ENCODE results near the gene BMPR1B.
"Not testable (repeated sequence)": the region's sequence is repeated elsewhere in the genome, so short reads cannot be mapped to it uniquely, and the experiment has no call there.

DNA sequence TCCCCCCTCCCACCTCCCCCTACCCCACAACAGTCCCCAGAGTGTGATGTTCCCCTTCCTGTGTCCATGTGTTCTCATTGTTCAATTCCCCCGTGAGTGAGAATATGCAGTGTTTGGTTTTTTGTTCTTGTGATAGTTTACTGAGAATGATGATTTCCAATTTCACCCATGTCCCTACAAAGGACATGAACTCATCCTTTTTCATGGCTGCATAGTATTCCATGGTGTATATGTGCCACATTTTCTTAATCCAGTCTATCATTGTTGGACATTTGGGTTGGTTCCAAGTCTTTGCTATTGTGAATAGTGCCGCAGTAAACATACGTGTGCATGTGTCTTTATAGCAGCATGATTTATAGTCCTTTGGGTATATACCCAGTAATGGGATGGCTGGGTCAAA lies 413.6 kb downstream of the BMPR1B start:
- TF ChIP-seq CTCF, POLR2A (IDR thresholded peaks at IDR 0.05): not testable (repeated sequence)

Data from ovary (tissue), 3 donors.